ENCODE measurements around the gene TMEM169. TPM values are rescaled to one million over a fixed set of nuclear protein-coding genes. Genes with fewer than 3 reads are reported as not detected.
"Not testable (repeated sequence)": the region's sequence is repeated elsewhere in the genome, so short reads cannot be mapped to it uniquely, and the experiment has no call there.

TMEM169 gene
- total RNA-seq, 2 donors from 2014 or later: 0.15 to 0.21 TPM

DNA sequence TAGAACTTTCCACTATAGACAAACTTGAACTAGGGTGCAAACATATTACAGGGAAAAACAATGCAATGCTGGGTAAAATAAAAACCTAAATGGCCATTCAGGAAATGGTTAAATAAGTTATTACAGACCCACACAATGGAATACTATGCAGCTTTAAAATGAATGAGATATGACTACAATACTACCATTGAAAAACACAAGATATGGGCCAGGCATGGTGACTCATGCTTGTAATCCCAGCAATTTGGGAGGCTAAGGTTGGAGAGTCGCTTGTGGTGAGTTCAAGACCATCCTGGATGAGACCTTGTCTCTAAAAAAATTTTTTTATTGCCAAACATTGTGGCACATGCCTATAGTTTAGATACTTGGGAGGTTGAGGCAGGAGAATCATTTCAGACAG is 6.9 kb upstream of the TMEM169 start:
- no peak for DNase-seq

GRCh38 chr2:216075510-216076485 is 5.9 kb upstream of the TMEM169 start:
- peaks cover 9% of the 10 kb centered on the region for H3K4me1 ChIP-seq
- no peaks in the 10 kb centered on the region for H3K36me3 ChIP-seq
- H3K4me3 ChIP-seq: no peak overlapping the region
- no peaks in the 10 kb centered on the region for H3K9me3 ChIP-seq
- no peaks in the 10 kb centered on the region for H3K27me3 ChIP-seq
- peak; percentile 28 for DNase-seq
- peak overlapping the region; percentile 51 for H3K27ac ChIP-seq
- intact Hi-C loops (cut with DNase I): no loop called here
- H3K9ac ChIP-seq (ENCODE audit: low read depth in 2 of 2, low read length in 2 of 2): no peak overlapping the region
- TF ChIP-seq, protein P1, sequence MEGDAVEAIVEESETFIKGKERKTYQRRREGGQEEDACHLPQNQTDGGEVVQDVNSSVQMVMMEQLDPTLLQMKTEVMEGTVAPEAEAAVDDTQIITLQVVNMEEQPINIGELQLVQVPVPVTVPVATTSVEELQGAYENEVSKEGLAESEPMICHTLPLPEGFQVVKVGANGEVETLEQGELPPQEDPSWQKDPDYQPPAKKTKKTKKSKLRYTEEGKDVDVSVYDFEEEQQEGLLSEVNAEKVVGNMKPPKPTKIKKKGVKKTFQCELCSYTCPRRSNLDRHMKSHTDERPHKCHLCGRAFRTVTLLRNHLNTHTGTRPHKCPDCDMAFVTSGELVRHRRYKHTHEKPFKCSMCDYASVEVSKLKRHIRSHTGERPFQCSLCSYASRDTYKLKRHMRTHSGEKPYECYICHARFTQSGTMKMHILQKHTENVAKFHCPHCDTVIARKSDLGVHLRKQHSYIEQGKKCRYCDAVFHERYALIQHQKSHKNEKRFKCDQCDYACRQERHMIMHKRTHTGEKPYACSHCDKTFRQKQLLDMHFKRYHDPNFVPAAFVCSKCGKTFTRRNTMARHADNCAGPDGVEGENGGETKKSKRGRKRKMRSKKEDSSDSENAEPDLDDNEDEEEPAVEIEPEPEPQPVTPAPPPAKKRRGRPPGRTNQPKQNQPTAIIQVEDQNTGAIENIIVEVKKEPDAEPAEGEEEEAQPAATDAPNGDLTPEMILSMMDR (IDR thresholded peaks at IDR 0.05): no peak

More for the DNA sequence above, 6.9 kb upstream of the TMEM169 start:
- Histone ChIP-seq H3K27me3 (no peaks in the 10 kb centered on the region), H3K4me1 (peaks cover 7% of the 10 kb centered on the region), H3K36me3 (no peaks in the 10 kb centered on the region), H3K4me3 (no peak overlapping the region), H3K27ac (no peak overlapping the region), H3K9me3 (no peaks in the 10 kb centered on the region), H3K9ac (ENCODE audit: low read depth in 2 of 2, low read length in 2 of 2) (no peak overlapping the region)
- intact Hi-C loops (cut with DNase I): no loop called here
- TF ChIP-seq, protein P1 (IDR thresholded peaks at IDR 0.05): no peak

- Histone ChIP-seq H3K27ac (no peak overlapping the region), H3K27me3 (no peaks in the 10 kb centered on the region), H3K4me3 (no peak overlapping the region), H3K4me1 (peaks cover 11% of the 10 kb centered on the region), H3K9me3 (no peaks in the 10 kb centered on the region), H3K36me3 (no peaks in the 10 kb centered on the region), H3K9ac (ENCODE audit: low read depth in 2 of 2, low read length in 2 of 2) (no peak overlapping the region)
- DNase-seq: no peak
- intact Hi-C loops (cut with DNase I): no loop called here
- TF ChIP-seq, protein P1 (IDR thresholded peaks at IDR 0.05): no peak
Measured at GRCh38 chr2:216078776-216079175, 2.9 kb upstream of the TMEM169 start.

GRCh38 chr2:216080048-216080447 is 1.7 kb upstream of the TMEM169 start:
- not testable (repeated sequence) for H3K27me3 ChIP-seq; H3K4me3 ChIP-seq; H3K27ac ChIP-seq; H3K9me3 ChIP-seq; H3K36me3 ChIP-seq; H3K9ac ChIP-seq (ENCODE audit: low read depth in 2 of 2, low read length in 2 of 2); DNase-seq
- H3K4me1 ChIP-seq: peaks cover 11% of the 10 kb centered on the region
- intact Hi-C loops (cut with DNase I): loop anchor here (2.0 kb wide), 1 partner anchor 27 kb away; no protein-coding TSS in a partner anchor

GRCh38 chr2:216081012-216081411 is 707 bp upstream of the TMEM169 start:
- TF ChIP-seq, protein P1 (IDR thresholded peaks at IDR 0.05): no peak
- Histone ChIP-seq H3K9ac (ENCODE audit: low read depth in 2 of 2, low read length in 2 of 2) (peak overlapping the region; percentile 80 to 85), H3K4me3 (peak overlapping the region; percentile 76), H3K27ac (no peak overlapping the region), H3K9me3 (no peaks in the 10 kb centered on the region), H3K36me3 (no peaks in the 10 kb centered on the region), H3K27me3 (no peaks in the 10 kb centered on the region), H3K4me1 (peaks cover 9% of the 10 kb centered on the region)
- no peak for DNase-seq
- intact Hi-C loops (cut with DNase I): loop anchor here (2.0 kb wide), 1 partner anchor 26 kb away; no protein-coding TSS in a partner anchor

Measured in colonic mucosa (tissue), 4 donors.